HG02610 (cell line): ENCODE measurements around the gene BRD7.
"Not testable (repeated sequence)": the region's sequence is repeated elsewhere in the genome, so short reads cannot be mapped to it uniquely, and the experiment has no call there.

Experiments
- ATAC-seq: cut with Tn5 transposase; IDR thresholded peaks from one replicate; pipeline ENCODE4 v1.9.1; 2021; ENCODE audit warnings: mild to moderate bottlenecking, moderate library complexity; ENCODE audit not compliant: unreplicated experiment

Gene BRD7

GRCh38 chr16:50360033-50360778, 8.6 kb downstream of the BRD7 start:
- no peak for ATAC-seq

- no peak for ATAC-seq
These were observed 9.2 kb downstream of the BRD7 start for GRCh38 chr16:50359626-50360025.

- no peak for ATAC-seq
These were observed 13.9 kb downstream of the BRD7 start for GRCh38 chr16:50354629-50355456.

- ATAC-seq, result no peak
These were observed 14.7 kb downstream of the BRD7 start for GRCh38 chr16:50354082-50354481.

GRCh38 chr16:50351952-50352351, 16.8 kb downstream of the BRD7 start:
- no peak for ATAC-seq

GRCh38 chr16:50351116-50351515, 17.7 kb downstream of the BRD7 start:
- ATAC-seq, result no peak

GRCh38 chr16:50345210-50345609, 23.6 kb downstream of the BRD7 start:
- not testable (repeated sequence) for ATAC-seq

- ATAC-seq, result not testable (repeated sequence)
These were observed 25.2 kb downstream of the BRD7 start for GRCh38 chr16:50343566-50343965.

GRCh38 chr16:50340578-50340977, 28.2 kb downstream of the BRD7 start:
- ATAC-seq, result no peak

- ATAC-seq, result no peak
These were observed 30.2 kb downstream of the BRD7 start for GRCh38 chr16:50338371-50339231.

- ATAC-seq, result no peak
These were observed 31.9 kb downstream of the BRD7 start for GRCh38 chr16:50336884-50337283.

- ATAC-seq, result no peak
These were observed 33.4 kb downstream of the BRD7 start for GRCh38 chr16:50335196-50335958.

GRCh38 chr16:50334106-50334975, 34.4 kb downstream of the BRD7 start:
- no peak for ATAC-seq

- ATAC-seq, result no peak
These were observed 36.2 kb downstream of the BRD7 start for GRCh38 chr16:50332599-50332998.

GRCh38 chr16:50331570-50331969, 37.2 kb downstream of the BRD7 start:
- no peak for ATAC-seq

- no peak for ATAC-seq
These were observed 39.2 kb downstream of the BRD7 start for GRCh38 chr16:50329446-50330189.

GRCh38 chr16:50326835-50327465, 41.8 kb downstream of the BRD7 start:
- ATAC-seq, result no peak

- ATAC-seq, result no peak
These were observed 42.5 kb downstream of the BRD7 start for GRCh38 chr16:50326264-50326663.
